Vagina (tissue), 2 donors: Measurements from ENCODE around the gene CLHC1.
A peak's percentile ranks its signal among the peaks of the same experiment; 100 is the strongest.

ENCODE experiments used
- CTCF ChIP-seq, 3 experiments: fragments of 450-650 bp in 2 of 3; fragments of 200-600 bp in 1 of 3; sonication (generic) in 1 of 3; IDR thresholded peaks; one replicate each; pipeline ENCODE4 v1.5.1; 2017 to 2019; ENCODE audit warnings: antibody characterized with exemption in 3 of 3, mild to moderate bottlenecking in 2 of 3, moderate library complexity in 2 of 3
- POLR2A ChIP-seq, 2 donors: fragments of 450-650 bp; IDR thresholded peaks; one replicate each; pipeline ENCODE4 v1.6.1; 2017; ENCODE audit warnings: antibody characterized with exemption in 2 of 2, mild to moderate bottlenecking in 2 of 2, moderate library complexity in 2 of 2
- POLR2AphosphoS5 ChIP-seq, 2 donors: sonication (generic); formaldehyde crosslinking; IDR thresholded peaks; one replicate each; pipeline ENCODE4 v1.9.0; 2017; ENCODE audit warnings: antibody characterized with exemption in 2 of 2, mild to moderate bottlenecking in 2 of 2, low read depth in 1 of 2; ENCODE audit not compliant: insufficient read depth in 1 of 2

- TF ChIP-seq POLR2A (IDR thresholded peaks at IDR 0.05): no peak
- no peak for TF ChIP-seq CTCF (IDR thresholded peaks at IDR 0.05)
- peak in 1 of 2 donors; percentile 62 for TF ChIP-seq POLR2AphosphoS5 (IDR thresholded peaks at IDR 0.05; ENCODE audit: insufficient read depth in 1 of 2, low read depth in 1 of 2)
Observed at GRCh38 chr2:55232863-55233657, 967 bp upstream of the CLHC1 start.
